Measurements from ENCODE around the gene HOXC6.
"Not testable (repeated sequence)": the region's sequence is repeated elsewhere in the genome, so short reads cannot be mapped to it uniquely, and the experiment has no call there.

Gene HOXC6

GRCh38 chr12:54038284-54038870, 10.1 kb downstream of the HOXC6 start:
- no peak for FAIRE-seq

DNA sequence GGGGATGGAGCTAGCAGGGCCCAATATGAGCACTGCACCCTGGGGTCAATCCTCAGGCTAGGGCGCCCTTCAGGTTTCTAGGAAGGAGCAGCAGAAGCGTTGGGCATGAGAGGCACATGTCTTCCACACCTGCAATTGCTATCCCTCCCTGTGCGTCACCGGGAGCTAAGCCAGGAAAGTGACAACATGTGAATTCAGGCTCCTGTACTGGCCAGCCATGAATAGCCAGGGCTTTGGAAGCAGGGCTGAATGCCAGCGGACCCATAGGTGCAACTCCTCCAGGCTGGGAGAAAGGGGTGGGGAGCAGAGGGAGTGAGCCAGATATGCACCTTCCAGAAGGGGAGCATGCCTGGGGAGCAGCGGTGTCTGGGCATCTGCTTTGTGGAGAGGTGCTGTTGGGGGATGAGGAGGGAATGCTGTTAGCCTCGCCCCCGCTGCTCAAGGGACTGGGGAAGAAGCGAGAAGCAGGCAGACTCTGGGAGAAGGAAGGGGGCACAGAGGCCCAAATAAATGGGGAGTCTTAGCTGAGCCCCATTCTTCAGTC, 10.7 kb downstream of the HOXC6 start:
- DNase-seq (ENCODE audit: insufficient read length, low spot score) = no peak
- FAIRE-seq = no peak
- no peak for TF ChIP-seq PAX5 (IDR thresholded peaks at IDR 0.05; ENCODE audit: insufficient read depth, low read length, severe bottlenecking)
- TF ChIP-seq POU2F2 (IDR thresholded peaks at IDR 0.05; ENCODE audit: low read depth, low read length) = no peak
- TF ChIP-seq POLR2AphosphoS5 (IDR thresholded peaks at IDR 0.05; ENCODE audit: low read depth, low read length) = no peak
- no peak for TF ChIP-seq POLR2A (IDR thresholded peaks at IDR 0.05; ENCODE audit: low read depth, low read length)
- TF ChIP-seq SPI1 (IDR thresholded peaks at IDR 0.05; ENCODE audit: low read depth, low read length) = no peak
- TF ChIP-seq TAF1 (IDR thresholded peaks at IDR 0.05; ENCODE audit: low read depth, low read length) = no peak

More at GRCh38 chr12:54038284-54038870, 10.1 kb downstream of the HOXC6 start:
- TF ChIP-seq POLR2A (IDR thresholded peaks at IDR 0.05; ENCODE audit: low read depth, low read length) = no peak
- TF ChIP-seq PAX5 (IDR thresholded peaks at IDR 0.05; ENCODE audit: insufficient read depth, low read length, severe bottlenecking) = no peak
- TF ChIP-seq TAF1 (IDR thresholded peaks at IDR 0.05; ENCODE audit: low read depth, low read length) = no peak
- no peak for TF ChIP-seq SPI1 (IDR thresholded peaks at IDR 0.05; ENCODE audit: low read depth, low read length)
- no peak for TF ChIP-seq POU2F2 (IDR thresholded peaks at IDR 0.05; ENCODE audit: low read depth, low read length)
- TF ChIP-seq POLR2AphosphoS5 (IDR thresholded peaks at IDR 0.05; ENCODE audit: low read depth, low read length) = no peak
- DNase-seq (ENCODE audit: insufficient read length, low spot score) = no peak

DNA sequence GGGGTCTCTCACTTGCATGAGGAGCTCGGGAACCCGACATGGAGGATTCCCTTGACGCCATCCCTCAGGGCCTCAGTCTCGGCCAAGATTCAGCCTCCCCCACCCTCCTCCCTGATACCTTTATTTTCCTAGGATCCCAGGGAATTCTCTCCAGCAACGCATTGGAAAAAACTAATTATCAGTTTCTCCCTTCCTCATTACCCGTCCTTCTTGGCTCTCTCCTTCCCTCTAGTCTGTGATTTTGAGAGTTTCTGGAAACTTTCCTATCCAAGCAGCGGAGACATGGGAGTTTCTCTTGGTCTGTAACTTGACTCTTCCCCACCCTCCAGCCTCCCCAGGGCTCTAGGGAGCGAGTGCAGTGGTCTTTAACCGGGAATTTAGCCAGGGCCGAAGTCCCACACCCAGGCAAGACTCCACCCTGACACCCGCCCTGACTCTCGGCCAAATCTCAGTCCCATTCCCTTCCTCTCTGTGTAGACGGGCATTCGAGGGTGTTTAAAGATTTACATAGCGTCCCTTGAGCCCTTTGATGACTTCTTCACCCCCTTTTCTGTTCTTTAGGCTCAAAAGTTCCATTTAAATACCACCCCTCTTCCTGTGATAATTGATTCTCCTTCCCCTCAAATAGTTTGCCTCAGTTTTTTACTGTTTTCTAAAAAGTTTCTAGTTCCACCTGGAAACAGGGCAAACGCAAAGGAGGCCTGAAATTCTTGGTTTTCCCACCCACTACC, 11.3 kb downstream of the HOXC6 start:
- DNase-seq (ENCODE audit: insufficient read length, low spot score) = no peak
- no peak for TF ChIP-seq PAX5 (IDR thresholded peaks at IDR 0.05; ENCODE audit: insufficient read depth, low read length, severe bottlenecking)
- TF ChIP-seq POLR2AphosphoS5 (IDR thresholded peaks at IDR 0.05; ENCODE audit: low read depth, low read length) = no peak
- TF ChIP-seq POLR2A (IDR thresholded peaks at IDR 0.05; ENCODE audit: low read depth, low read length) = no peak
- no peak for TF ChIP-seq TAF1 (IDR thresholded peaks at IDR 0.05; ENCODE audit: low read depth, low read length)
- TF ChIP-seq SPI1 (IDR thresholded peaks at IDR 0.05; ENCODE audit: low read depth, low read length) = no peak
- TF ChIP-seq POU2F2 (IDR thresholded peaks at IDR 0.05; ENCODE audit: low read depth, low read length) = no peak
- no peak for FAIRE-seq

GRCh38 chr12:54040148-54040494, 11.9 kb downstream of the HOXC6 start:
- TF ChIP-seq POLR2A (IDR thresholded peaks at IDR 0.05; ENCODE audit: low read depth, low read length) = no peak
- TF ChIP-seq PAX5 (IDR thresholded peaks at IDR 0.05; ENCODE audit: insufficient read depth, low read length, severe bottlenecking) = no peak
- no peak for TF ChIP-seq POU2F2 (IDR thresholded peaks at IDR 0.05; ENCODE audit: low read depth, low read length)
- no peak for TF ChIP-seq POLR2AphosphoS5 (IDR thresholded peaks at IDR 0.05; ENCODE audit: low read depth, low read length)
- TF ChIP-seq SPI1 (IDR thresholded peaks at IDR 0.05; ENCODE audit: low read depth, low read length) = no peak
- no peak for TF ChIP-seq TAF1 (IDR thresholded peaks at IDR 0.05; ENCODE audit: low read depth, low read length)
- DNase-seq (ENCODE audit: insufficient read length, low spot score) (no peak), FAIRE-seq (no peak)

DNA sequence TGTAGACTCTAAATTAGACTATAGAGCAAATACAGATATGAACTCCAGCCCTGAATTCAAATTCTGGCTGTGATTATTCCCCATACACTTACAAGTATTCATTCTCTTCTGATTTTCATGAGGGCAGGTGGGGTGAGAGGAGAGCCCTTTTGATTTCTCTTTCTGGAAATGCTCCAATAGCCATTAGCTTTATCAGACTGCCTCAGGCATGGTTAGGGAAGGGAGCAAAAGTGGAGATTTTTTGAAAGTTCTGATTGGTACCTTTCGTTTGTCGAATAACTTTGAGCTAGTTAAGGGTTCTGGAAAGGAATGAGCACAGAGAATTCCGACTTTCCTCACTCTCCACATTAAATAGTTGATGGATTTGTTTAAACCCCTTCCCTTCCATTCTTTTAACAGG, 12.4 kb downstream of the HOXC6 start:
- TF ChIP-seq POLR2A (IDR thresholded peaks at IDR 0.05; ENCODE audit: low read depth, low read length) (no peak), POLR2AphosphoS5 (IDR thresholded peaks at IDR 0.05; ENCODE audit: low read depth, low read length) (no peak), PAX5 (IDR thresholded peaks at IDR 0.05; ENCODE audit: insufficient read depth, low read length, severe bottlenecking) (no peak), POU2F2 (IDR thresholded peaks at IDR 0.05; ENCODE audit: low read depth, low read length) (no peak), SPI1 (IDR thresholded peaks at IDR 0.05; ENCODE audit: low read depth, low read length) (no peak), TAF1 (IDR thresholded peaks at IDR 0.05; ENCODE audit: low read depth, low read length) (no peak)
- no peak for DNase-seq (ENCODE audit: insufficient read length, low spot score)
- FAIRE-seq = no peak

DNA sequence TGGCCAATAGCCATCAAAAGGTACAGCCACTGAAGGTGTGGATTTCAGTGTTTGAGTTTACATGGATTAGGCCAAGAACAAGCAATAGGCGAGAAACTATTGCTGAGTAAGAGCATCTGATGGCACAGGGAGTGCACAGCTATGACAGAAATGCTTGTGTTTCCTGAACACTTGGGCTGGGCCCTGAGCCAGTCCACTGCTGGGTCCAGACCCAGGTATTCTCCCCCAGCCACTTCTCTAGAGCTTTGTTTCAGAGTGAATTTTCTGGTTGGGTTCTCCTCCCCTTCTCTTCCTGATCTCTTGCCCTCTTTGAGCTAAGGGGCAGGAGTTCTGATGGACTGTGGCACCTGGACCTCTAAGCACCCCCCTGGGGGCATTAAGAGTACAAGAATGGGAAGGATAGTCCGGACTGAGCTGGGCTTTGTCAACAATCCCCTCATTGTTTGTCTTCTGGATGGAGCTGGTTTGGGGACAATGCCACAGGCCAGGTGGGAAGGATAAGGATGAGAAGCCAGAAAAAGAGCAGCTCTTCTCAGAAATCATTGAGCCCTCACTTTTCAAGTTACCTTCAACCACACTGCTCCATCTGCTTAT, 13.0 kb downstream of the HOXC6 start:
- TF ChIP-seq POLR2A (IDR thresholded peaks at IDR 0.05; ENCODE audit: low read depth, low read length) = no peak
- no peak for DNase-seq (ENCODE audit: insufficient read length, low spot score)
- no peak for FAIRE-seq

DNA sequence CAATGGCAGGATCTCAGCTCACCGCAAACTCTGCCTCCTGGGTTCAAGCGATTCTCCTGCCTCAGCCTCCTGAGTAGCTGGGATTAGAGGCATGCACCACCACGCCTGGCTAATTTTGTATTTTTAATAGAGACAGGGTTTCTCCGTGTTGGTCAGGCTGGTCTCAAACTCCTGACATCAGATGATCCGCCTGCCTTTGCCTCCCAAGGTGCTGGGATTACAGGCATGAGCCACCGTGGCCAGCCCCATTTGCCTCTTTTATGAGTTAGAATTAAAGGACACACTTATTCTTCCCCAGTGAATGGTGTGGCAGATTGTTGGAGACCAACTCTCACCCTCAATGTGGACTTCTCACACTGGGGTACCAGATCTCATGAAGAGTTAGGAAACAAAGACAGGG, 13.8 kb downstream of the HOXC6 start:
- not testable (repeated sequence) for FAIRE-seq

GRCh38 chr12:54042970-54043853, 15.0 kb downstream of the HOXC6 start:
- DNase-seq (ENCODE audit: insufficient read length, low spot score) (no peak), FAIRE-seq (no peak)
- no peak for TF ChIP-seq SPI1 (IDR thresholded peaks at IDR 0.05; ENCODE audit: low read depth, low read length)
- no peak for TF ChIP-seq POLR2AphosphoS5 (IDR thresholded peaks at IDR 0.05; ENCODE audit: low read depth, low read length)
- no peak for TF ChIP-seq PAX5 (IDR thresholded peaks at IDR 0.05; ENCODE audit: insufficient read depth, low read length, severe bottlenecking)
- no peak for TF ChIP-seq TAF1 (IDR thresholded peaks at IDR 0.05; ENCODE audit: low read depth, low read length)
- TF ChIP-seq POLR2A (IDR thresholded peaks at IDR 0.05; ENCODE audit: low read depth, low read length) = no peak
- no peak for TF ChIP-seq POU2F2 (IDR thresholded peaks at IDR 0.05; ENCODE audit: low read depth, low read length)

More for the DNA sequence above, 13.8 kb downstream of the HOXC6 start:
- DNase-seq (ENCODE audit: insufficient read length, low spot score) = not testable (repeated sequence)

GRCh38 chr12:54044425-54045103, 16.3 kb downstream of the HOXC6 start:
- TF ChIP-seq PAX5 (IDR thresholded peaks at IDR 0.05; ENCODE audit: insufficient read depth, low read length, severe bottlenecking) = no peak
- TF ChIP-seq TAF1 (IDR thresholded peaks at IDR 0.05; ENCODE audit: low read depth, low read length) = no peak
- no peak for TF ChIP-seq POLR2A (IDR thresholded peaks at IDR 0.05; ENCODE audit: low read depth, low read length)
- no peak for TF ChIP-seq SPI1 (IDR thresholded peaks at IDR 0.05; ENCODE audit: low read depth, low read length)
- no peak for TF ChIP-seq POU2F2 (IDR thresholded peaks at IDR 0.05; ENCODE audit: low read depth, low read length)
- TF ChIP-seq POLR2AphosphoS5 (IDR thresholded peaks at IDR 0.05; ENCODE audit: low read depth, low read length) = no peak
- no peak for DNase-seq (ENCODE audit: insufficient read length, low spot score)
- FAIRE-seq = no peak

All from GM12891 (cell line).